A673 (cell line): Measurements from ENCODE around the gene HSPG2. TPM values are rescaled to one million over a fixed set of nuclear protein-coding genes. Genes with fewer than 3 reads are reported as not detected.

ENCODE experiments used
- BruUV-seq: library from RNA; stranded (reverse); fragments of 400-500 nt; replicated peaks from 2 replicates; lab custom pipeline; 2021; lab: Mats Ljungman, UMichigan
- CTCF ChIA-PET: fragments of 300-600 bp; sonication (Branson Sonifier 250); formaldehyde crosslinking; loops from one replicate; lab custom pipeline; 2022; ENCODE audit warnings: antibody characterized with exemption; lab: Charles Lee
- POLR2A ChIA-PET: fragments of 300-600 bp; sonication (Branson Sonifier 250); formaldehyde crosslinking; loops from one replicate; lab custom pipeline; 2022; ENCODE audit warnings: antibody characterized with exemption; ENCODE audit not compliant: low non-redundant PET; lab: Charles Lee
- DNase-seq: peaks from one replicate; pipeline ENCODE4 v3.0.0-alpha.2; 2015; ENCODE audit warnings: low spot score
- H3K27ac ChIP-seq: fragments of 200-600 bp; sonication (generic); 2 replicates; pipeline ENCODE4 v1.5.1; 2016; ENCODE audit warnings: mixed run types, low read depth, mild to moderate bottlenecking, mixed read lengths, antibody characterized with exemption, low read length; ENCODE audit not compliant: poor library complexity, severe bottlenecking
- H3K27me3 ChIP-seq: fragments of 200-600 bp; sonication (generic); replicated peaks from 2 replicates; pipeline ENCODE4 v1.6.1; 2017; ENCODE audit warnings: mixed run types, low read depth, mild to moderate bottlenecking, mixed read lengths, antibody characterized with exemption, low read length; ENCODE audit not compliant: insufficient read depth, poor library complexity
- H3K36me3 ChIP-seq: fragments of 200-600 bp; sonication (generic); 2 replicates; pipeline ENCODE4 v1.6.1; 2016; ENCODE audit warnings: mixed run types, mild to moderate bottlenecking, mixed read lengths, antibody characterized with exemption, low read length; ENCODE audit not compliant: insufficient read depth, poor library complexity, severe bottlenecking
- H3K4me1 ChIP-seq: fragments of 200-600 bp; sonication (generic); 2 replicates; pipeline ENCODE4 v1.6.1; 2017; ENCODE audit warnings: mixed run types, mild to moderate bottlenecking, mixed read lengths, antibody characterized with exemption, low read length; ENCODE audit not compliant: insufficient read depth, poor library complexity, severe bottlenecking
- H3K4me3 ChIP-seq: fragments of 200-600 bp; sonication (generic); 2 replicates; pipeline ENCODE4 v1.5.1; 2016; ENCODE audit warnings: low read depth, mixed run types, mild to moderate bottlenecking, mixed read lengths, low read length; ENCODE audit not compliant: poor library complexity, severe bottlenecking
- H3K9me3 ChIP-seq: fragments of 200-600 bp; sonication (generic); 2 replicates; pipeline ENCODE4 v1.6.1; 2016; ENCODE audit warnings: mixed run types, low read depth, mild to moderate bottlenecking, mixed read lengths, antibody characterized with exemption, low read length; ENCODE audit not compliant: poor library complexity, severe bottlenecking
- CTCF ChIP-seq: fragments of 300-800, 200-600 bp; sonication (generic); conservative IDR thresholded peaks from 2 replicates; pipeline ENCODE4 v1.5.1; 2017; ENCODE audit warnings: low read depth, mild to moderate bottlenecking, antibody characterized with exemption, low read length, moderate library complexity, mixed read lengths
- EZH2 ChIP-seq: fragments of 200-600 bp; sonication (generic); IDR thresholded peaks from 2 replicates; pipeline ENCODE4 v1.6.1; 2017; ENCODE audit warnings: borderline replicate concordance, low read depth, mild to moderate bottlenecking, mixed read lengths, antibody characterized with exemption, low read length; ENCODE audit not compliant: poor library complexity, severe bottlenecking
- intact Hi-C: fragments of 100-400 bp; cut with micrococcal nuclease; formaldehyde crosslinking; loops from one replicate; pipeline ENCODE4 v1.10.0; 2022; ENCODE audit not compliant: unreplicated experiment
- total RNA-seq: library from RNA; stranded (reverse); gene quantifications from 2 replicates; pipeline ENCODE4 v1.2.3, GENCODE V29; 2021

The HSPG2 gene
- total RNA-seq, 1 experiment from 2014 or later = 10.4 TPM

- H3K36me3 ChIP-seq = no peaks in the 10 kb centered on the region
- H3K9me3 ChIP-seq = no peaks in the 10 kb centered on the region
- DNase-seq = no peak
- no peaks in the 10 kb centered on the region for H3K27me3 ChIP-seq
- no peak overlapping the region for H3K27ac ChIP-seq
- BruUV-seq = no TSS peak
- intact Hi-C loops = no loop called here
- CTCF ChIA-PET = no interaction called here
- POLR2A ChIA-PET = no interaction called here
- no peak for TF ChIP-seq CTCF
- TF ChIP-seq EZH2 = no peak
- no peak overlapping the region for H3K4me3 ChIP-seq
- no peaks in the 10 kb centered on the region for H3K4me1 ChIP-seq
Measured at GRCh38 chr1:21823980-21824702, 113.0 kb downstream of the HSPG2 start.

GRCh38 chr1:21823206-21823979 lies 113.7 kb downstream of the HSPG2 start:
- Histone ChIP-seq H3K4me3 (no peak overlapping the region), H3K36me3 (no peaks in the 10 kb centered on the region), H3K9me3 (no peaks in the 10 kb centered on the region), H3K4me1 (no peaks in the 10 kb centered on the region), H3K27ac (no peak overlapping the region), H3K27me3 (no peaks in the 10 kb centered on the region)
- CTCF ChIA-PET = no interaction called here
- no TSS peak for BruUV-seq
- no peak for DNase-seq
- intact Hi-C loops = no loop called here
- TF ChIP-seq EZH2 (no peak), CTCF (no peak)
- POLR2A ChIA-PET = no interaction called here

- TF ChIP-seq CTCF (no peak), EZH2 (no peak)
- Histone ChIP-seq H3K27me3 (no peaks in the 10 kb centered on the region), H3K4me3 (no peak overlapping the region), H3K9me3 (no peaks in the 10 kb centered on the region), H3K27ac (no peak overlapping the region), H3K36me3 (no peaks in the 10 kb centered on the region), H3K4me1 (no peaks in the 10 kb centered on the region)
- peak; percentile 22 for DNase-seq
- ChIA-PET POLR2A (interaction anchor here (0.6 kb wide), 1 partner anchor 202 kb away, joined by 3 read pairs; no protein-coding TSS in a partner anchor), CTCF (interaction anchor here (0.5 kb wide), 1 partner anchor 1395 kb away, joined by 3 read pairs; the partner anchor contains the start of gene HTR1D)
- BruUV-seq = no TSS peak
- intact Hi-C loops = no loop called here
Measured at GRCh38 chr1:21822349-21822748, 114.8 kb downstream of the HSPG2 start.
